Measurements from ENCODE around the gene PTPN11.
A peak's percentile ranks its signal among the peaks of the same experiment; 100 is the strongest.
"Not testable (repeated sequence)": the region's sequence is repeated elsewhere in the genome, so short reads cannot be mapped to it uniquely, and the experiment has no call there.

The PTPN11 gene

DNA sequence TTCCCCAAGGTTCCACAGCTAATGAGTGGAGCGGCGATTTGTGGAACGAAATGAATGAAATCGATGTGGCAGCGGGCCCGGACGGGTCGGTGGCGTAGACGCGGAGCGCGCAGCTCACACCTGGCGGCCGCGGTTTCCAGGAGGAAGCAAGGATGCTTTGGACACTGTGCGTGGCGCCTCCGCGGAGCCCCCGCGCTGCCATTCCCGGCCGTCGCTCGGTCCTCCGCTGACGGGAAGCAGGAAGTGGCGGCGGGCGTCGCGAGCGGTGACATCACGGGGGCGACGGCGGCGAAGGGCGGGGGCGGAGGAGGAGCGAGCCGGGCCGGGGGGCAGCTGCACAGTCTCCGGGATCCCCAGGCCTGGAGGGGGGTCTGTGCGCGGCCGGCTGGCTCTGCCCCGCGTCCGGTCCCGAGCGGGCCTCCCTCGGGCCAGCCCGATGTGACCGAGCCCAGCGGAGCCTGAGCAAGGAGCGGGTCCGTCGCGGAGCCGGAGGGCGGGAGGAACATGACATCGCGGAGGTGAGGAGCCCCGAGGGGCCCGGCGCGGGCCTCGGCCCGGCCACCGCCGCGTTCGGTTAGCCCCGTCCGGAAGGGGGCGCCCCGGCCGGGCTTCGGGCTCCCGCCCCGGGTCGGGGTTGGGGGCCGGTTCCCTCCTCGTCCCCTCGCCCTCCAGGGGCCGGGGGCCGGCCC lies at the start of gene PTPN11:
PTPN11 (plus strand) TSS at position 340 of the 689 bp plus-strand sequence; CDS start at position 505, 165 bp downstream.
- peak; percentile 86 for DNase-seq (ENCODE audit: low read depth)

DNA sequence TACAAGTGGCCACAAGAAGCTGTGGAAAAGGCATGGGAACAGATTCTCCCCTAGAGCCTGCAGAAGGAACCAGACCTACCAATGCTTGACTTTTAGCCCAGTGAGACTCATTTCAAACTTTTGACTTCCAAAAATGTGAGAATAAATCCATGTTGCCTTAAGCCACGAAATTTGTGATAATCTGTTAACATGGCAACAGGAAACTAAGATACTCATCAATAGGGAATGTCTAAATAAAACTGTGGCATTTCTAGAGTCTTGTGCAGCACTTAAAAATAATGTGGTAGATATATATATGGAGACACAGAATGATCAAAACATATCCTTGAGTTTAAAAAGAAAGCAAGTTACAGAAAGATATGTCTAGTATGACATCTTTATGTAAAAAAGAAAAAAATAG lies 48.5 kb upstream of the PTPN11 start:
- DNase-seq (ENCODE audit: low read depth) = peak; percentile 47

DNA sequence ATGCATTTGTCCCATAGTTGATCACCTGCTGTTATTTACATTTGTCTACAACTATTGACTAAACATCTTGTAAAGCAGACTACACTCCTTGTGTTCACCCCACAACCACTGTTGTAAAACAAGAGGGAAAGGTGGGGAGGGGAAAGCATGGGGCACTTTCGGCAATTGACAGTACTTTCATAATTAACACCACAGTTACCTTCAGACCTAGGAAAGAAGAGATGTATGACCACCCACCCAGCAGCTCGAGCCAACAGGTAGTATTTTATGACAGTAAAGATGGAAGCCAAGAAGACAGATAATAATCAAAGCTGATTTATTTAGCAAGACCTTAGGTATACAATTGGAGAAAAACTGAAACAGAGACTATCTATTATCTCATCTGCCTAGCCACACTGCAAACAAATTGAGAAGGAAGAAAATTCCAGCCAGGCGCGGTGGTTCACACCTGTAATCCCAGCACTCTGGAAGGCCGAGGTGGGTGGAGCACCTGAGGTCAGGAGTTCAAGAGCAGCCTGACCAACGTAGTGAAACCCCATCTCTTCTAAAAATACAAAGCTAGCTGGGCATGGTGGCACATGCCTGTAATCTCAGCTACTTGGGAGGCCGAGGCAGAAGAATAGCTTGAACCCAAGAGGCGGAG lies 47.8 kb upstream of the PTPN11 start:
- DNase-seq (ENCODE audit: low read depth) = no peak

DNA sequence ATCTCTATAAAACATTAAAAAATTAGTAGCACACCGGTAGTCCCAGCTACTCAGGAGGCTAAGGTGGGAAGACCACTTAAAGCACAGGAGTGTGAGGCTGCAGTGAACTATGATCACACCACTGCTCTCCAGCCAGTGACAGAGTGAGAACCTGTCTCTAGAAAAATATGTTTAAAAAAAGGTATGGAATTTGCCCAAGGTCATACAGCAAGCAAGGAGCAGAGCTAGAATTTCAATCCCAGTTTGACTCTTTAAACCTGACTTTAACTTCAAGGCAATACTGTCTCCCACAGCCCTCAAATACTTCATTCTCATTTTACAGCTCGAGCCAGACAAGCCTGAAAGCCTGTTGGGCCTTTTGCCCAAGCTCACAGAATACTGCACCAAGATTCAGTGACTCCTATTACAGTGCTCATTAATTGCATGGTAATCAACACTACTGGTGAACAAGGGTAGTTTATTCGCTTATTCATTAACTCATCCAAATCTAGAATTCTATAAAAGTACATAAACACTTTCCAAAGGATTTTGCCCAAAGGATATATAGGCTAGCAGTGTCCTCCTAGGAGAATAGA lies 44.5 kb upstream of the PTPN11 start:
- no peak for DNase-seq (ENCODE audit: low read depth)

DNA sequence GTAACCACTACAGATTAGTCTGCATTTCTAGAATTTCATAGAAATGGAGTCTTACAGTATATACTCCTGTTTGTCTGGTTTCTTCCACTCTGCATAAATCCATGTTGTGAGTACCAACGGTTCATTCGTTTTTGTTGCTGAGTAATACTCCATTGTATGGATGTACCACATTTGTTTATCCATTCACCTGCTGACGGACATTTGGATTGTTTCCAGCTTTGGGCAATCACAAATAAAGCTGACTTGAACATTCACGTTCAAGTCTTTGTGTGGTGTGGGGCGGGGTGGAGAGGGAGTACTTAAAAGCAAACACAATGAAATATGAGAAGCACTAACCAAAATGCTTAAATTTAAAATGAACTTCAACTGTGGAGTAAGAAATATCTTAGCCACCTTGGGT lies 43.6 kb upstream of the PTPN11 start:
- no peak for DNase-seq (ENCODE audit: low read depth)

DNA sequence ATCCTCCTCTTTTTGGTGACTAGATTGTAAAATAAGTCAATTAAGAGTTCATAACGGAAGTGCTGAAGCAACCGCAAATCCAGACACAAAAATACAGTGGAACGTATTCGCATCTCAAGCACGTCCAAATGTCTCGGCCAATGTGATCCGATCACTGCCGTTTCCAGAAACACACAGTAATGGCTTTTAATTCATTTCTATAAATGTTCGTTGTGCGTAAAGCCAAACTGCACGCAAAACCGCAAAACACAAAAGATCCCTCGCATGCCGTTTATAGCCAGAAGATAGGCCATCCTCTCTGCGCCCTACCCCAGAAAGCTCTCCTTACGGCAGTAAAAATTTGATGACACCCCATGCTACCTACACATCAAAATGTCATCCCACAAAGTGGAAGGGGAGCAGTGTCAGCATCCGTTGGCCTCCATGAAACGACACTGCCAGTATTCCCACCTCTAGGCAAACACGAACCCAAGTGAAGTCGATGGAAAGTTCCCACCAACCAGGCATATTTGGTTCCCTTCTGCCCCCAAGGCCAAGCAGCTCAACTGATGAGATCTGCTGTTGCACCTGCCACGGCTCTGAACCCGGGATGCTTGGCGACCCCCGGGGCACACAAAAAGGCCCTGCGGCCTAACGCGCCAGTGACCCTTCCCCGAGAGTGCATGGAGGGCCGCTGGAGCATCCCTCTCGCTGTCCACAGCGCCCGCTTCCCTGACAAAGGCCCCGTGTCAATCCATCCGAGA lies 37.9 kb upstream of the PTPN11 start:
- peak; percentile 57 for DNase-seq (ENCODE audit: low read depth)

DNA sequence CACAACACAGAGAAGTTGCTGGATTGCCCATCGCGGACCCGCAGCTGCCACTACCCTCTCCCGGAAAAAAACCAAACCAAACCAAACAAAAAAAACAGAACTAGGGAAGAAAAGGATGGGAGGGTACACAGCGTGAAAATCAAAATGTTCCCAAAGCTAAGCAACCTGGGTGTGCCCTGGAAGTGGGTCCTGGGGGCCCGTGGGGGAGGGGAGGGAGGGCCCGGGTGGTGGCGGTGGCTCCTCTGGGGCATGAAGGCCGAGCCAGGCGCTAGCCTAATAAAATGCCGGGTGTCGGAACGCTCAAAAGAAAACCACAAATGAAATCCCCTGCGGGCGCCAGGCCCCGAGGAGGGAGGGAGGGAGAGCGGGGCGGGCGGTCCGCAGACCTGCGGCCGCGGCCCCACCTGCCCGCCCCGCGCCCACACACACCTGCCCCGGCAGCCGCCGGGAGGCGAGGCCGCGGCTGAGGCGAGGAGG lies 37.3 kb upstream of the PTPN11 start:
- DNase-seq (ENCODE audit: low read depth) = peak; percentile 33

DNA sequence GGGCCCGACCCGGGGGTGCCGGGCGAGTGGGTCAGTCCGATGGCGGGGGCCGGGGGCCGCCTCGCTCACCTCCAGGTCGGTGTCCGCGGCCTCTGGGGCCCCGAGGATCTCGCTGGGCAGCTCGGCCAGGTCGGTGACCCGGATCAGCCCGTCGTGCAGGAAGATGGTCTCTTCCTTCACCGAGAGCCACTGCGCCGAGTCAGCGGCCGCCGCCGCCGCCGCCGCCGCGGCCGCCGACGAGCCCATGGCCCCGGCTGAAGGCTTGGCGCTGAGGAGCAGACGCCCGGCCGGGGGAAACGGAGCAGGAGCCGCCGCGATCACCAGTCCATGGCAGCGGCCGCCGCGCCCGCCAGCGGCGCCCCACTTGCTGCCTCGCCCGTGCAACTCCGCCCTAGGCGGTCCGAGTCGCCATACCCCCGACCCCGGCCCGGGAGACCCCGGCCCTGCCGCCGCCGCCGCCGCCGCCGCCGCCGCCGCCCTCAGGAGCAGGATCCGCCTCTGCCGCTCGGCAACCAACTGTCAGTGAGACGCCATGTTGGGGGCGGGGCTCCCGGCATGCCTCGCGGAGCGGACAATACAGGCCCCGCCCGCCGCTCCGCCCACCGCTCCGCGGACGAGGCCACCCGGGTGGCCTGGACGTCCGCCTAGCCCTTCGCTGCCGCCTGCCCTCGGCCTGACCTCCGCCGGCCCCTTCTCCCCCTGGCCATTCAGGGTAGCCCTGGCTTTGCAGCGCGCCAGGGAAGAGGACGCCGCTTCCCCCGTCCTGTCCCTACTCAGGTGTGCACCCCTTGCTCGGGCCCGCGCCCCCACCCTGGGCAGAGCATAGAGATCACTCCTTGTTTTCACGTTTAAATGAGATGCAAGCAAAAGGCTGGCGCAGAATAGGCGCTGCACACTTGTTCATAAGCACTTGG lies 36.6 kb upstream of the PTPN11 start, which contains the start of gene HECTD4:
HECTD4 (minus strand) TSS at position 549 of the 914 bp plus-strand sequence; CDS start at position 246, 303 bp downstream.
- peak; percentile 89 for DNase-seq (ENCODE audit: low read depth)

DNA sequence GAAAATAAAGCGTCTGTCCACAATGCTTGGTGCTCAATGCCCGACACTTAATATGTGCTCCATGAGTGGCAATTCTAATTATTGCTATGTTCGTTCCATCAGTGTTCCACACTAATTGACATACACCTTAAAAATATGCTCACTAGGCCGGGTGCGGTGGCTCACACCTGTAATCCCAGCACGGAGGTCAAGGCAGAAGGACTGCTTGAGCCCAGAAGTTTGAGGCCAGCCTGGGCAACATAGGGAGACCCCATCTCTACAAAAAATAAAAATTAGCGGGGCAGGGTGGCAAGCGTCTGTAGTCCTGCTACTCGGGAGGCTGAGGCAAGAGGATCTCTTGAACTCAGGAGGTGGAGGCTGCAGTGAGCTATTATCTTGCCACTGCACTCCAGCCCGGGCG lies 35.9 kb upstream of the PTPN11 start:
- DNase-seq (ENCODE audit: low read depth) = no peak

DNA sequence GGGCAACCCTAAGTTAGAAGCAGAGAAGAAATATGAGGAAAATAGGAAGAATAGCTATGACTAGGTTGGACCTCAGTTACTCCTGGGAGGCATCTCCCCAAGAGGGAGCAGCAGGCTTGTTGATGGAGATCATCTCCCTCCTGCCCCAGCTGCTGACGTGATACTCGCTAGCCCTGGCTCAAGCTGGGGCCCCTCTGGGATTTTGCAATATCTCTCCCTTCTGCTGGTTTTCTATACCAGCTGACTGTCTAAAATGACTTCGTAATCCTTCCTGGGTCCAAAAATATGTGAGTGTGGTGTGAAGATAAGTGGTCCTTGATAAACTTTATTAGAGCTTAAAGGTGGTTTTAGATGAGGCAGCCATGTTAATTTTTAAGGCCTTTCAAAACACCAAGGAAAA lies 32.0 kb upstream of the PTPN11 start:
- no peak for DNase-seq (ENCODE audit: low read depth)

DNA sequence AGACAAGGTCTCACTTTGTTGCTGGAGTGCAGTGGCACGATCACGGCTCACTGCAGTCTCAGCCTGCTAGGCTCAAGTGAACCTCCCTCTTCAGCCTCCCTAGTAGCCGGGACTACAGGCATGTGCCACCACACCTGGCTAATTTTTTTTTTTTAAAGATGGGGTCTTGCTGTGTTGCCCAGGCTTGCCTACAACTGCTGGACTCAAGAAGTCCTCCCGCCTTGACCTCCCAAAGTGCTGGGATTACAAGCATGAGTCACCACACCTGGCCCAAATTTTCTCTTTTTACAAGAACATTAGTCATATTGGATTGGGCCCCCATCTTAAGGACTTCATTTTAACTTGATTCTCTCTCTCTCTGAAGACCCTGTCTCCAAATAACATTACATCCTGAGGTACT lies 29.5 kb upstream of the PTPN11 start:
- DNase-seq (ENCODE audit: low read depth) = no peak

DNA sequence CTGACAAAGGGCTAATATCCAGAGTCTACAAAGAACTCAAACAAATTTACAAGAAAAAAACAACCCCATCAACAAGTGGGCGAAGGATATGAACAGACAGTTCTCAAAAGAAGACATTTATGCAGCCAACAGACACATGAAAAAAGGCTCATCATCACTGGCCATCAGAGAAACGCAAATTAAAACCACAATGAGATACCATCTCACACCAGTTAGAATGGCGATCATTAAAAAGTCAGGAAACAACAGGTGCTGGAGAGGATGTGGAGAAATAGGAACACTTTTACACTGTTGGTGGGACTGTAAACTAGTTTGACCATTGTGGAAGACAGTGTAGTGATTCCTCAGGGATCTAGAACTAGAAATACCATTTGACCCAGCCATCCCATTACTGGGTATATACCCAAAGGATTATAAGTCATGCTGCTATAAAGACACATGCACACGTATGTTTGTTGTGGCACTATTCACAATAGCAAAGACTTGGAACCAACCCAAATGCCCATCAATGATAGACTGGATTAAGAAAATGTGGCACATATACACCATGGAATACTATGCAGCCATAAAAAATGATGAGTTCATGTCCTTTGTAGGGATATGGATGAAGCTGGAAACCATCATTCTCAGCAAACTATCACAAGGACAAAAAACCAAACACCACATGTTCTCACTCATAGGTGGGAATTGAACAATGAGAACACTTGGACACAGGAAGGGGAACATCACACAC lies 28.7 kb upstream of the PTPN11 start:
- not testable (repeated sequence) for DNase-seq (ENCODE audit: low read depth)

DNA sequence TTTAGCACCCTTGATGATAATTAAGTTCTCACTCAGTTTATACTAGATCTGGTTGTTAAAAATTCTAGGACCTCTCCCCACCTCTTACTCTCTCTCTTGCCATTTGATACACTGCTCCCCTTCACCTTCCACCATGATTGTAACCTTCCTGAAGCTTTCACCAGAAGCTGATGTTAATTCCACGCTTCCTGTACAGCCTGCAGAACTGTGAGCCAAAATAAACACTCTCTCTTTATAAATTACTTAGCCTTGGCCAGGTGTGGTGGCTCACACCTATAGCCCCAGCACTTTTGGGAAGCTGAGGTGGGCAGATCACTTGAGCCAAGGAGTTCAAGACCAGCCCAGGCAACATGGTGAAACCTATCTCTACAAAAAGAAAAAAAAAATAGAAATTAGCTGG lies 25.4 kb upstream of the PTPN11 start:
- no peak for DNase-seq (ENCODE audit: low read depth)

DNA sequence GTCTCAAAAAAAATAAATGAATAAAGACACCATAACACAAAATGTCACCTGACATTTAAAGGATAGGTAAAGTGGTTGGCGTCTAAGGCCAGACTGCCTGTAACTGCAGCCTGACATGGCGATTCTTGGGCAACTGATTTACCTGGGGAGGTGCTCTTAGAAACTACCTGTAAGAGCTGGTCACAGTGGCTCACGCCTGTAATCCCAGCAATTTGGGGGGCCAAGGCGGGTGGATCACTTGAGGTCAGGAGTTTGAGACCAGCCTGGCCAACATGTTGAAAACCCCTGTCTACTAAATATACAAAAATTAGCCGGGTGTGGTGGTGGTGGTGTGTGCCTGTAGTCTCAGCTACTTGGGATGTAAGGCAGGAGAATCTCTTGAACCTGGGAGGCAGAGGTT lies 17.7 kb upstream of the PTPN11 start:
- no peak for DNase-seq (ENCODE audit: low read depth)

DNA sequence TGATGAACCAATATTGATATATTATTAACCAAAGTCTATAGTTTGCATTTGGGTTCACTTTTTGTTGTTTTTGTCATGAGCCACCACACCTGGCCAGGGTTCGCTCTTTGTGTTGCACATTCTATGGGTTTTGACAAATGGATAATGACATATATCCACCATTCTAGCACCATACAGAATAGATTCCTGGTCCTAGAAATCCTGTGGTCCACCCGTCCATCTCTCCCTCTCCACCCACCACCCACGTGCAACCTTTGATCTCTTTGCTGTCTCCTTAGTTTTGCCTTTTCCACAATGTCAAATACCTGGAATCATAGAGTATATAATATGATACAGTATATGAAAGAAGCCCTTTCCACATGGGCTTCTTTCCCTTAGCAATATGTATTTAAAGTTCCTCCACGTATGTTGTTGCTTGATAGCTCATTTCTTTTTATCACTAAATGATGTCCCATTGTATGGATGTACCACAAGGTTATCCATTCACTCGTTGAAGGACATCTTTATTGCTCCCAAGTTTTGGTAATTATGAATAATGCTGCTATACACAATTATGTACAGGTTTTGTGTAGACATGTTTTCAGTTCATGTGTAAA lies 16.7 kb upstream of the PTPN11 start:
- DNase-seq (ENCODE audit: low read depth) = no peak

DNA sequence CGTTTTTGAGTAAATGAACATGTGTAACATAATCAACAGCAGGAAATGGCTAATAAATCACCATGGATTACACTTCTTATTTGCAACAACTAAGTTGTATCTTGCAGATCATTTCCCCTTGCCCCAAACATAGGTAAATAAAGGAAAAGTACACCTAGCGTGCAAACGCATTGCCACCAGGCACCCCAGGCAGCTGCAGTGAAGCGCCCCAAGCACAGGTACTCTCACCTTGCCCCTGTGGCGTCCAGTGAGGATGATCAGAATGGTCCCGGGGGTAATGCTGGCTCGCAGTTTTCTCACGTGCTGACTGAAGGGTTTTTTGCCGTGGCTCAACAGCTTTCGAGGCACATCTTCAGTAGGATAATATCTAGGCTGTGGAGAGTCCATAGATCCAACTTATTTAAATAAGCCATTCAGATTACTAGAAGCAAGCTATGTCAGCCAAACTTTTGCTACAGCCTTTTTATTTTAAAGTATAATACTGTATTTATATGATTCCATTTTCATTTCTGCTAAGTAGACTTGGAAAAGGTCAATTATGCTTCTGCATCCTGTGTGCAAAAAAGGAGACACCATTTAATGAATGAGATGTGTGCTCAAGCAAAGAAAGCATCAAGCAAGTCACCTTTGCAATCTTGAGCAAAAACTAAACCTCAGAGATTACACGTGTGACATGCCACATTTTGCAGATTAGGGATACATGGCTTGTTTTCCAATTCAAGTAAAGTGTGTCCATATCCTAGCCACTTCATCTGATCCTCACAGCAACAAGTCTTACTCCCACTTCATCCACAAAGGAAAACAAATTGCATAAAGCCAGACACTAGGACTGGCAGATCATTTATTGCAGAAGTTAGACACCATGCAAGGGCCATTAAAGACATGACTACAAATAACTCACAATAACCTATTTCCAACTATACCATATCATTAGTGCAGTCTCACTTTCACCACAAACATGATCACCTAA lies 11.9 kb upstream of the PTPN11 start:
- no peak for DNase-seq (ENCODE audit: low read depth)

DNA sequence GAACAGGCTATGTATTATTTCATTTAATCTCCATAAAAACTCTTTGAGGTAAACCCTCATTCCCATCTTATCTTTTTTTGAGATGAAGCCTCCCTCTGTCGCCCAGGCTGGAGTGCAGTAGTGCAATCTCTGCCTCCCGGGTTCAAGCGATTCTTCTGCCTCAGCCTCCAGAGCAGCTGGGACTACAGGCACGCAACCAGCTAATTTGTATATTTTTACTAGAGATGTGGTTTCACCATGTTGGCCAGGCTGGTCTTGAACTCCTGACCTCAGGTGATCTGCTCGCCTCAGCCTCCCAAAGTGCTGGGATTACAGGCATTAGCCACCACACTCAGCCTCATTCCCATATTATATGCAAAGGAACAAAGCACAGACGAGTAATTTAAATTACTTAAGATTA lies 11.1 kb upstream of the PTPN11 start:
- not testable (repeated sequence) for DNase-seq (ENCODE audit: low read depth)

DNA sequence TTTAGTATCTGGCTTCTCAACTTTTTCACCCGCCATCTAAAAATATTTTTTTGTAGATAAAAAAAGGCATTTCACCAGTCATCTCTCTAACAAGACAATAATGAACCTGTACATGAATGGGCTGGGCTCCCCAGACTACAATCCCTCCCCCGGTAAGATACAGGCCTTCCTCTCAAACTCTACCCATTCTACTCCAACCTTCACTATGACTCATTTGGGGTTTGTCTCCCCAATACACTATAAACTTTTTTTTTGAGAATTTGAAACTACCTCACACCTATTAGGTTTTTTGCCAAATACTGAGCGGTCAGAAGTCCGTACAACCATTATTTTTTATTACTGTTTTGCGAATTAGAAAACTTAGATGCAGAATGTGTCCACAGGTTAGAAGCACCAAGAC lies 10.1 kb upstream of the PTPN11 start:
- DNase-seq (ENCODE audit: low read depth) = no peak
